NCI-H524 (cell line): ENCODE measurements around the gene TRAF3IP1.

Experiments
- DNase-seq, 2 experiments: peaks; one replicate each; lab custom pipeline; 2025; lab: John Stamatoyannopoulos, UW

Gene TRAF3IP1

DNA sequence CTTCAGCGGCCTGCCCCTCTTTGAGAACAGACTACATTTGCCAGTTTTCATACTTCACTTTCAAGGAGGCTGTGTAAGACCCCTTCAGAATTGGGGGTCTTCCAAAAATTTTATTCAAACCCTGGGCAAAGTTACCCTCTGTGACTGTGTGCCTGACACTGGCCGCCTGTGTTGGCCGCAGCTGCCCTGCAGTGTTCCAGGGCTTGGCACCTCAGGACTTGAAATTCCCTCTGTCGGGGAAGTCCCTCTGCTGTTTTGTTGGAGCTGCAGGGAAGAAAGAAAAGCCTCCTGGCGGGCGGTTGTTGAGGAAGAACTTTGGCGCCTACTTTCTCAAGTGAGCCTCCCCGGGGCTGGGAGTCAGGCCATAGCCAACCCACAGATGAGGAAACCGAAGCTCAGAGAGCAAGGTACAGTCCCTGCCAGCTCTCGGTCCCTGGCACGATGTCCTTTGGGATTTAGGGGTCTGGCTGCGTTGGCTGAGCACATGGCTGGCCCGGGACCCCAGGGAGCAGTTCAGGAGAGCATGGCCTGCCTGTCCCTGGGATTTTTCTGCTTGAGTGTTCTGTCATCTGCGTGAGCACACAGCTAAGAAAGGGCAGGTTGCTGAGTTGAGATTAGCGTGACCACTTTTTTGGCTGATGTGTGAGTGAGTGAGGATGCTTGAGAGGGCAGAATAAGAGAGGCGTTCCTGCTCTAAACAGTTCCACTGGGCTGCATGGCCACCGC is 88.5 kb downstream of the TRAF3IP1 start:
- DNase-seq: no peak

DNA sequence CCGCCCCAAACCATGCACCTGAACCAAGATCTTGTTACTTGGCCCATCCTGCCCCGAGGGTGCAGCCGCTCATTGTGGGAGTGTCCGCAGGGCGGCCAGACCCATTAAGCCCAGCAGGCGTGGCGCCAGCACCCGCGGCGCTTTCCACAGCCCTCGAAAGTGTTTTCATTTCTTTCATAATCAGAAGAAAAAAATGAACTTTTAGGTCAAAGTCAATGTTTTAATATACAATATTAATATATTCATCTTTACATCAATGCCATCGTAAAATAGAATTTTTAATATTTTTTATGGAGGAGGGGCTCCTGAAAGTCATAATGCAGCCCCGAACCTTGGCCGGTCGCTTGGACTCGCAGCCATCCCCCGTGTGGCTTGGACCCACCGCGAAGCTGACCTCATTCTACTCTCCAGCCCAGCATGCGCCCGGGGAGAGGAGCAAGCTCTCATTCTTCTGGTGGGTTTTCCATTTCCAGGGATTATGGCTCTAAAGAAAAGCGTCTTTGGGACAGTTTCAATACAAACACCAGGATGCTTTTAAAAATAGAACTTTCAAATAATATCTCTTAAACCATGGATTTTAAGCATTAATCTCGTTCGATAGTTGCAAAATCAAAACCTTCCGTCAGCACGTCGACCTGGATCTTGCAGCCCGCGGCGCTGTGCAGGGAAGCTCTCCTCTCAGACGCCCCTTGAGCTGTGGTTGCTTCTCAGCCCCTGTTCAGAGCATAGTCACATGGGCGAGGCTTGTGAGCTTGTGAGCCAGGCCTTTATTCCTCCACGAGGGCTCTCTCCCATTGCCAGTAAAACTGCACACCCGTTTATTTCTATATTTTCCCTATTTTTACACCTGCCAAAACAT is 89.3 kb downstream of the TRAF3IP1 start:
- no peak for DNase-seq

DNA sequence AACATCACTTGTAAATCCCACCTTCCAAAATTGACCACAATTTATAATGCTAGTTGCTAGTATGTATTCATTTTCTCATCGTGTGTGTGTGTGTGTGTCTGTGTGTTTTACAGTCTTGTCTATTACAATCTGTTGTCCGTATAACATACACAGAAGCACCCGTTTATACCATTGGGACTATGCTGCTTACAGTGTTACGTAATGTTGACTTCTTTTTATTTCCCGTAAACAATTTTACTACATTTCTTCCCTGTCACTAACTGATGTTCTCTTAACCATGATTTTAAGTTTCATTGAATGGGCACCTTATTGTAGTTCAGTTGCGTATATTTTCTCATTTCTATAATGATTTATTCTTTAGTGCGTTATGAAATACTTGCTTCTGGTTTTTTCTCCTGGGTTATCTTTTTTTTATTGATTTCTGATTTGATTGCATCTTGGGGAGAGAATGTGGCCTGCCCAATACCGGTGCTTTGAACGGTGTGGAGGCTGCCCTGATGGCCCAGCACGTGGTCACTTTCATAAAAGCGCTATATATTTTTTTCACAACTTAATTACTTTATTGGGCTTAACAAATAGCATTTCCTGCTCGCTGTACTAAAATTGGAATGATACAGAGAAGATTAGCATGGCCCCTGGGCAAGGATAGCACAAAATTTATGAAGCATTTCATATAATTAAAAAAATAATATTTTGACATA is 91.9 kb downstream of the TRAF3IP1 start:
- no peak for DNase-seq

DNA sequence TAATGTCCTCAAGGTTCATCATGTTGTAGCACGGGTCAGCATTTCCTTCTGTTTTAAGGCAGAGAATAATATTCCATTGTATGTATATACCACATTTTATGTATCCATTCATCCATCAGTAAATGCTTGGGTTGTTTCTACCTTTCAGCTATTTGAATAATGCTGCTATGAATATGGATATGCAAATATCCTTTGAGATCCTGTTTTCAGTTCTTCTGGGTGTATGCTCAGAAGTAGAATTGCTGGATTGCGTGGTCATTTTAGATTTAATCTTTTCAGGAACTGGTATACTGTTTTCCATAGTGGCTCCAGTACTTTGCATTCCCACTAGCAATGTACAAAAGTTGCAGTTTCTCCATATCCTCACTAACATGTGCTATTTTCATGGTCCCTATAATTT is 93.0 kb downstream of the TRAF3IP1 start:
- DNase-seq: no peak

DNA sequence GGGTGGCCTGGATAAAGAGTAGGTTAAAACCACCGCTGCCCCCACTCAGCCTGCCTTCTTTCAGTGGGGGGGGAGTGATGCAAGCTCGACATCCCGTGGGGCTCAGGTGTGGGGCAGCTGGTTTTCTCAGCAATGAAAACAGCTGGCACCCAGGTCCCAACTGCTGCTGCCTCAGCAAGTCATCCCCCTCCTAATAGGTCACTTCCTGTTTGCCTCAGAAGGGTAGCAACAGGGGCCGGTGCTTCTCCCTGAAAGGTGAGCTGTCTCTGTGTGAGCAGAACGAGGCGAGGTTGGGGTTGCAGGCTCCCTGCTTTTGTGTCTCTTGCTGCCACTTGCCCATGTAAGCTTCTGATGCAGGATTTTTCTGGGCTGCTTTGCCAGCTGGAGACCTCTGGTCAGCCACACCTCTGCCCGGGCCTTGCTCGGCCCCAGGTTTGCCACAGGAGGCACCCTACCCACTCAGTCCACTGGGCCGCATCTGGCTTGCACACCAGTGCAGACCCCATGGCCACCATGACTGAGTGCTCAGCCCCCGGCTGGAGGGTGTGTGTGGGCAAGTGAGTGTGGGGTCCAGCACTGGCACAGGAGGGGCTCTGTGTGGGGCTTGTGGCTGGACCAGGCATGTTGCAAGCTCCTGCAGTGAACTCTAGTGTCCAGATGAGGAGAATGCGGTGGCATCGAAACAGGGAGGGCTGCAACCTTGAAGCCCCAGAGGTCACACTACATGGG is 94.9 kb downstream of the TRAF3IP1 start:
- DNase-seq: peak; percentile 8 to 9

DNA sequence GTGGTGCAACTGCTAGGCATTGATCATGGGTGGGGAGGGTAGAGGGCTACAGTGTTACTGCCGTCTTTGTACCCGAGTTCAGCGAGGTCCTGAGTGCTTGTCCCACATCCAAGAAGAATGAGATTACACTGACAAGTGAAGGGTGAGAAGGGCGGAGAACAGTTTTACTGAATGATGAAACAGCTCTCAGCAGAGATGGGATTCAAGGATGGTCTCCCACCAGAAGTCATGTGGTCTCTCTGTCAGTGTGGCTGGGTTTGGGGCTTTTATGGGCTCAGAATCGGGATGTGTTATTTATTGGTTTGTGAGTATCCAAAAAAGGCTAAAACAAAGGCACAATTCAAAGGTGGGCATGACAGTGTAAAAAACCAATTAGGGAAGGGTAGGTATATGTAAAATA is 95.6 kb downstream of the TRAF3IP1 start:
- no peak for DNase-seq

DNA sequence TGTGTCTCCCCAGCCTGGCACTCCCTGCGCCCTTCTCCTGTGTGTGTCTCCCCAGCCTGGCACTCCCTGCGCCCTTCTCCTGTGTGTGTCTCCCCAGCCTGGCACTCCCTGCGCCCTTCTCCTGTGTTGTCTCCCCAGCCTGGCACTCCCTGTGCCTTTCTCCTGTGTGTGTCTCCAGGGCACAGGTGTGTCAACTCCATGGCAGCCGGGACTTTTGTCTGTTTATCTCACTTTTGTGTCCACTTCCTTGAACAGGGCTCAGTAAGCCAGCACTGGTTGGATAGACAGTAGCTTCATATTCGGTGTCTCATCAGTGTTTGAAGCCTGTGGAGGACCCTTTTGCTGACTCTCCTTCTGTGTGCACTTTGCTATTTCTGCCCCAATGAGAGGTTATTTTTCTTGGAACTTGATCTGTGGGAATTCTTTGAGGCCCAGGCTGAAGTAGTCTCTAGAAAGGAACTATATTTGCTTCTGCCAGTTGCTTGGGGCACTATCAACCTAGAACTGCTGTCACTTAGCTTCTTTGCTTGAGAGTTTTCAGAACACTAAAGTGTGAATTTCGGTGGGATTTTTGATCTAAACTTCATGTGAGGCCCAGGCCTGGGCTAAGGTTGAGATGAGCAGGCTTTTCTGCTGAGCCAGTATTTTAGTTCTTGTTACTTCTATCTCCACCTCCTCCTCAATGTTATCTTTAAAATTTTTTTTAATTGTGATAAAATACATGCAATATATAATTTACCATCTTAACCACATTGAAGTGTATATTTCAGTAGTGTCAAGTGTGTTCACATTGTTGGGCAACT is 98.1 kb downstream of the TRAF3IP1 start:
- no peak for DNase-seq

DNA sequence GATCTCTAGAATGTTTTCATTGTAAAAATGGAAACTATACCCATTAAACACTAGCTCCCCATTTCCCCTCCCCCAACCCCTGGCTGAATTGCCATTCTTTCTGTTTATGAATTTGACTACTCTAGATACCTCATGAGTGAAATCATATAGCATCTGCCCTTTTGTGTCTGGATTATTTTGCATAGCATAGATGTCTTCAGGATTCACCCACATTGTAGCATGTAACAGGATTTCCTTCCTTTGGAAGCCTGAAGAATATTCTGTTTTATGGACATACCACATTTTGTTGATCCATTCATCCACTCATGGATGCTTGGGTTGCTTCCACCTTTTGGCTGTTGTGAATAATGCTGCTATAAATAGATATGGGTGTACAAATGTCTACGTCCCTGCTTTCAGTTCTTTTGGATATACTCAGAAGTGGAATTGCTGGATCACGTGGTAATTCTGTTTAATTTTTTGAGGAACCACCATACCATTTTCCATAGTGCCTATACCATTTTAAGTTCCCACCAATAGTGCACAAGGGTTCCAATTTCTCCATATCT is 98.8 kb downstream of the TRAF3IP1 start:
- DNase-seq: no peak

DNA sequence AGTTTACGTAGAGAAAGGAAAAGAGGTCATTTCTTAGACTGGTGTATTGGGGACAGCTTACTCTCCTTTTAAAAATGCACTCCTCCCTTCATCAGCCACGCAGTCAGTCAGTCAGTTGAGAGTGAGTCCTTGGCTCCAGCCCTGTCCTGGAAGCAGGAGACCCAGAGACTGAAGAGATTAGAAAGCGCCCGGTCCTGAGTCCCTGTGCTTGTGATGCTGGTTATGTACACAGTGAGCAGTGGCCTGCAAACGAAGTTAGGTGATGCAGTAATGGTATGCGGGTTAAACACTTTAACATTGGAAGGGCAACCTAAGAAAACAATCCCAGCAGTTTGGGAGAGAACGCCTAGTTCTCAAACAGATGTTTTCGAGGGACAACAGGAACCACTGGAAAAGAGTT is 100.1 kb downstream of the TRAF3IP1 start:
- DNase-seq: no peak

DNA sequence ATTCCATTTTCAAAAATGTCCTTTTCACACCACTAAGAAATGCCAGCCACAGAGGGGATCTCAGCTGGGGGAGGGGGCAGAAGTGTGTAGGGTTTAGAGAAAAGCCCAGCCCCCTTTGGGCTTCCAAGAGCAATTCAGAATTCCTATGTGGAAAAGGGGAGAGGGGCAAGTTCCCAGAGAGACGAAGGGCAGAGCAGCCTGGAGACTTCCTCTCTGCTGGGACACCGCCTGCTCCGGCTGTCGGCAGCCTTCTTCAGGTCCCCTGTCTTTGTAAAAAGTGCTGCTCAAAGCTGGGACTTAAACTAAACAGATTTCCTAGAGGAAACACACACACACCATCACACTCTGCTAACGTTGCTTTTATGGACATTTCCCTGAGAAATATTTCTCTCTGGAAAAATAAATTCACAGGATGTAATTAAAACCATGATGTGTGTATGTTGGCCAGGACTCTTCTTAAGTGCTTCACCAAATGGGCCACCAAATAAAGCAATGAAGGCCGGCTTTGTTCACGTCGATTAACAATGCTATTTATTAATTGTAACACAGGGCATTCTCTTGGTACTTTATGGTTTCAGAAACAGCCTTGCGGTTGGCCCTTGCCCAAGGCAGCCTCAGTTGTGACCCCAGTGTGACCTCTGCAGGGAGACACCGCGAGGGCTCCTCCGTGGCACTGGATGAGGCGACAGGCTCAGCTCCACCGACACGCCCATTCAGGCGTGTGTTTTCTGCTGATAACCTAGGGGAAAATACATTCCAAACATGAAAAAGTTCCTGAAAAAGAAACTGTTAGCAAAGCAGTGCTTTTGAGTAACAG is 100.8 kb downstream of the TRAF3IP1 start:
- DNase-seq: no peak

DNA sequence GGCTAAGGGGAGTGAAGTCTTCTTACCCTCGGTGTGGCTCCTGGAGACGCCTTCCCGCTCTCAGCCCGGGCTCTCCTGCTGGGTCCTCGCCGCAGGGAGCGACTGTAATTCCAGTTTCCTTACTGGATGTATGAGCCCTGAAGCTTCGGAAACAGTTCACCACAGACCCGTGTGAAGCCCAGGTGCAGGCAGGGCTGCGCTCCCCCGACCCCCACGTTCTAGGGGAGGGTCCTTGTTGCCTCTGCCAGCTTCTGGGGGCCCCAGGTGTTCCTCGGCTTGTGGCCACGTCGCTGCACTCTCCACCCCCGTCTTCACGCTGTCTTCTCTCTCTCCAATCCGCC is 101.3 kb downstream of the TRAF3IP1 start:
- no peak for DNase-seq

DNA sequence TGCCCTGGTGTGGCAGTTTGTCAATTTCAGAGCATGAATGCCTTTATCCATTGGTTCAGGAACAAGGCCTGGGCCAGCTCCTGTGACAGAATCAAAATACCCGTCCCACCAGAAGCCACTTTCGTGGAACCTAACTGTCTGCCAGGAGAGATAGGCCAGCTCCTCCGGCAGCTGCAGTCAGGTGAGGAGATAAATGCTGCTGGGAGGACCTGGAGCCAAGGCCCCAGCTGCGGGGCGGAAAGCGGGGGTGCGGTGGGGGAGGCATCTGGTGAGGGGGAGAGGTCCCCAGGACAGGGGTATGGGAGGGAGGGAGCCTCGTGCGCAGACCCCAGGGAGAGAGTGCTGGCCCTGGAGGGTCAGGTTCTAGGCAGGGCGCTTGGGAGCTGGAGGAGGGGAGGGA is 102.0 kb downstream of the TRAF3IP1 start:
- no peak for DNase-seq

DNA sequence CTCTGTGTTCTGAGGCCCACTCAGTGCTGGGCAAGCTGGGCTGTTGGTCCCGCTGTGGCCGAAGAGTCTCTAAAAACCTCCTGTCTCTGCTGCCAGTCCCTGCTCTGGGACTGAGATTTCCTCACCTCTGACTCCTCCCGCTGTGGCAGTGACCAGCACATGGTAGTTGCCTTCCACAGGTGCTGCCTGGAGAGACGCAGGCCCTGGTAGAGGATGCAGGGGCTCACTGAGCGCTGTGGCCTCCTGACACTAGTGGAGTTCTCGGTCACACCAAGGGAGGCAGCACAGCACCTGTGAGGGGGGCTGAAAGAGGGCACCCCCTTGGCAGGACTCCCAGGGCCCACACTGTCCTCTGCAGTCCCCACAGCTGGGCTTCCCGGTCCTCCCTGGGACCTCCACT is 102.6 kb downstream of the TRAF3IP1 start:
- DNase-seq: no peak

DNA sequence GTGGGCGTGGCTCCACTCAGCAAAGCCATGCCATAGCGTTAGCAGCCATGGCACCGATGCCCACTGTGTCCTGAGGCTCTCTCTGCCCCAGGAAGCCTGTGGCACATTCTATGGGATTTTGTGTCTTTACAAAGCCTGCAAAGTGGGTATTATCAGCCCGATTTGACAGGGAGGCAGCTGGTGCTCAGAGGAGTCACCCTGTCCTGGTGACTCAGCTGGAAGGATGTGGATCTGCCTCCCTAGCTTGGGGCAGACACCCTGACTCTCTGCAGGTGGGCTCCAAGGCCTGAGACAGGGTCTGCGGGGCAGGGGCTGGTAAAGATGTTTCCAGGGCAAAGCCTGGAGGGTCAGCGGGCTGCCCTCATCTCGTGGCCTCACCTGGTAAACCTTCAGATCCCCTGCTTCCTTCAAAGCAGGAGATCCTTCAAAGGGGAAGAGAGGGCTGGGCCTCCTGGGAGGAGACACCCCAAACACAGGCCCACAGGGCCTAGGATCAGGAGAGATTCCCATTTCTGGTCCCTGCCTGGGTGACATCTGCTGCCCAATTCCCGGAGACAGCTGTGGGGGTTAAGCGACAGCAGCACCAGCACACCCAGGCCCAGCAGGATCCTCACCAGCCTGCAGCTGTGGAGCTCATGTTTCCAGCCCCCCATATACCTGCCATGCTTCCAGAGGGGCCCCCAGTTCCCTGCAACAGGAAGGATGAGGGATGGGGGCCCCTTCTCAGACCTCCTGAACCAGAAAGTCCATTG is 103.4 kb downstream of the TRAF3IP1 start:
- DNase-seq: peak in 1 of 2 experiments; percentile 3

DNA sequence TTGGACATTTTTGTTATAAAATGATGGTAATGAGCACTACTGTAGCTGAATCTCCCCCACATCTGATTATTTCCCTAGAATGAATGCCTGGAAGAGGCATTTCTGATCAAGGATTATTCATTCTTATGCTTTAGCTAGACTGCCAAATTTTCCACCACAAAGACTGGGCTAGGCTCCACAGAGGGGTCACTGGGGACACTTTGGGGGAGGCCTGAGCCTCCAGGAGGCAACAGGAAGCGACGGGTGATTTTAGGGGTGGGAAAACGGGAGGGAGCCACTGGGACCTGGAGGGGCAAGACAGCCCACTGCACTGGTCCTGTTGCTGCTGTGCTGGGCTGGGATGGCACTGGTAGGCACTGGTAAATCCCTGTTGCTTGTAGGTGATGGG is 104.0 kb downstream of the TRAF3IP1 start:
- no peak for DNase-seq

DNA sequence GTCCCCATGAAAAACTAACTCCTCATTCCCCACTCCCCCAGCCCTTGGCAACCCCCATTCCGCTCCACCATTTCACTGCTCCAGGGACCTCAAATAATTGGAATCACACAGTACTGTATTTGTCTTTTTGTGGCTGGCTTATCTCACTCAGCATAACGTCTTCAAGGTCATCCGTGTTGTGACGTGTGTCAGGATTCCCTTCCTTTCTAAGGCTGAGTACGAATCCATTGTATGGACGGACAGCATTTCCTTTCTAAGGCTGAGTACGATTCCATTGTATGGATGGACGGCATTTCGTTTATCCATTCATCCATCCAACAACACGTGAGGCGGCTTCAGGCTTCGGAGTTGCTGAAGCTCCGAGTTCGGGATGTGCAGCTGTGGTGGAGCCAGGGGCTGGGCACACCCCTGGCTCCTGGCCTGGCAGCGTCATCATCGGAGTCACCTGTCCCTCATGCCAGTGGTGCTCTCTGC is 105.2 kb downstream of the TRAF3IP1 start:
- DNase-seq: no peak

DNA sequence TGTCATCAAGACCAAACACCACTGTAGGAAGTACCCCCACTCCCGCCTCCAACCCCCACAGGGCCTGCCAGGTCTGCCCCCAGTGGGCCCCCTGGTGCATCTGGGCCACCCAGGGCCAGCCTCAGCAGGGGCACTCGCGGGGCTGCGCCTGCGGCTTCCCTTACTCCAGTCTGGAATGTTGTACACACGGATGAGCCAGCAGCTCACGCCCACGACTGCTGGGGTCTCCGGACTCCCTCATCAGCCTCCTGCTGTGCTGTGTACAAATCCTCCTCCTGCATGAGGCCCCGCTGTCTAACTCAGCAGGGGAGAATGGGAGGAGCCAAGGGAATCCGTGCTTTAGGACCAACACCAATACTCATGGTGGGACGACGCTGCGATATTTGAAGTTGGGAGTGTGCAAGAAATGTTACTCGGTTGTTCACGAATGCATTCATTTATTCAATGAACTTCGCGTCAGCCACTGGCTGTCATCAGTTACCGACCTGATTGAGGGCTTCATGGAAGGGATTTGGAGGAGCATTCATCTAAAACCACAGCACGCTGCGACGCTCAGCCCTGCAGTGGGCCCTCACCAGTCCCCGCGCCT is 105.8 kb downstream of the TRAF3IP1 start:
- DNase-seq: peak; percentile 31 to 33

DNA sequence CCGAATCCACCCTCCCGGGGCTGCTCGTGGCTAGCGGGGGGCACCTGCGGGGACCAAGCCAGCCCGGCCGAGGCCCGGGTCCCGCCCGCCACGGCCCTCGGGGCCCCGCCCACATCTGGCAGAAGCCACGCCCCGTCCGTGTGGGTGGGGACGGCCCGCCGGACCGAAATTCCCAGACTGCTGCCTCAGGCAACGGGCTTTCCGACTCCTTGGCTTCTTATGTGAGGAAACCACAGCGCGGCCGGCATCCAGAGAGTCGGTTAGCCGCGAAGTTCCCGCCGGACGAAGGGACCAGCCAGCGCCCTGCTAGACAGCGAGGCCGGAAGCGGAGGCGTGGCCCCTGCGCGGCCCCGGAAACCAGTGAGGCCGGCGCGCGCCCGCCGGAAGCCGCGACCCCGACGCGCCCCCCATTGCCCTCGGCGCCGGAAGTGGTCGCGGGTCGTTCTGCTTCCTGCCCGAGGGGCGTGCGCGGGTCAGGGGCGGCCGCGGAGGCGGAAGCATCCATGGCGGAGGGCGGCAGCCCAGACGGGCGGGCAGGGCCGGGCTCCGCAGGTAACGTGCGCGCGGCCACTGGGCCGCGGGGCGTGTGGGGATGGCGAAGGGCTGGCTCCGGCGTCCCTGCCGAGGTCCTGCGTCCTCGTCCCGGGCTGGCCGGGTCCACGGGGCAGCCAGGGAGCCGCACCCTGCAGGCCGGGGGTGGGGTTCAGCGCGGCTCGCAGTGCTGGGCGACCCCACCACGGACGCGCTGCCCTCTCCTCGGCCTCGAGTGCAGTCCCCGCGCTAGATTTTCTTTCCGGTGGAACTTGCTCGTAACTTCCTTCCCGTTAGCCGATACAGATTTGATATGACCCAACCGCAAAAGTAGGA is 106.5 kb downstream of the TRAF3IP1 start, which contains the start of gene ASB1:
ASB1 (plus strand) TSS at position 360 of the 867 bp plus-strand sequence; CDS start at position 504, 144 bp downstream.
- DNase-seq: peak; percentile 60 to 78
